ENCODE results near the gene GK2.

Gene GK2

GRCh38 chr4:79381161-79381560, 26.9 kb downstream of the GK2 start:
- no peaks in the 10 kb centered on the region for H3K36me3 ChIP-seq (ENCODE audit: insufficient read depth, low read length)
- H3K4me2 ChIP-seq (ENCODE audit: low read length): no peak overlapping the region
- H3K9ac ChIP-seq (ENCODE audit: low read depth, low read length): no peak overlapping the region
- no peaks in the 10 kb centered on the region for H3K9me3 ChIP-seq (replicated peaks; ENCODE audit: low read length)
- H3K4me3 ChIP-seq (ENCODE audit: low read length): no peak overlapping the region
- H3K27me3 ChIP-seq (ENCODE audit: control insufficient read depth, insufficient read depth, low read length): no peaks in the 10 kb centered on the region
- no peaks in the 10 kb centered on the region for H3K4me1 ChIP-seq (ENCODE audit: control insufficient read depth, insufficient read depth, low read length)

- no peak overlapping the region for H3K9ac ChIP-seq (ENCODE audit: low read depth, low read length)
- no peaks in the 10 kb centered on the region for H3K9me3 ChIP-seq (replicated peaks; ENCODE audit: low read length)
- H3K4me1 ChIP-seq (ENCODE audit: control insufficient read depth, insufficient read depth, low read length): no peaks in the 10 kb centered on the region
- no peak overlapping the region for H3K4me3 ChIP-seq (ENCODE audit: low read length)
- no peaks in the 10 kb centered on the region for H3K27me3 ChIP-seq (ENCODE audit: control insufficient read depth, insufficient read depth, low read length)
- H3K4me2 ChIP-seq (ENCODE audit: low read length): no peak overlapping the region
- no peaks in the 10 kb centered on the region for H3K36me3 ChIP-seq (ENCODE audit: insufficient read depth, low read length)
These were observed 38.0 kb downstream of the GK2 start for GRCh38 chr4:79370026-79370425.

- no peaks in the 10 kb centered on the region for H3K27me3 ChIP-seq (ENCODE audit: control insufficient read depth, insufficient read depth, low read length)
- no peaks in the 10 kb centered on the region for H3K36me3 ChIP-seq (ENCODE audit: insufficient read depth, low read length)
- no peaks in the 10 kb centered on the region for H3K9me3 ChIP-seq (replicated peaks; ENCODE audit: low read length)
- H3K4me3 ChIP-seq (ENCODE audit: low read length): no peak overlapping the region
- H3K4me2 ChIP-seq (ENCODE audit: low read length): no peak overlapping the region
- no peak overlapping the region for H3K9ac ChIP-seq (ENCODE audit: low read depth, low read length)
- H3K4me1 ChIP-seq (ENCODE audit: control insufficient read depth, insufficient read depth, low read length): no peaks in the 10 kb centered on the region
These were observed 40.9 kb downstream of the GK2 start for GRCh38 chr4:79367096-79367495.

DNA sequence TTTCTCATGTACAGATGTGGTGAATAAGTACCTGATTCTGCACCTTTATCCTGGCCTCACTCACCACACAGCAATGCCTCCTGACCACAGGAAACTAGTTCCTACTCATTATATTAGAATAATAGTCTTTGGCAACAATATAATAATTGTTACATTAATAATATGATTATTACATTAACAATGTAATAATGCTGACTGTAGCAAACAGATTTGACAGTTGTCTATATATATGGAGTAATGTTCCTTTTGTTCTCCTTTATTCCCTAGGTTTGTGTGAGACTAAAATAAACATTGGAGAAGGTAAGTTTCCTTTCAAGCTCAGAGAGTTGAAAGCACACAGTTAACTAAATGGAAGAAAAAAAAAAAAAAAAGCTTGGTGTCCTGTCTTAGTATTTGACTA, 41.6 kb downstream of the GK2 start:
- Histone ChIP-seq H3K36me3 (ENCODE audit: insufficient read depth, low read length) (no peaks in the 10 kb centered on the region), H3K9me3 (replicated peaks; ENCODE audit: low read length) (no peaks in the 10 kb centered on the region), H3K9ac (ENCODE audit: low read depth, low read length) (no peak overlapping the region), H3K4me3 (ENCODE audit: low read length) (no peak overlapping the region), H3K4me1 (ENCODE audit: control insufficient read depth, insufficient read depth, low read length) (no peaks in the 10 kb centered on the region), H3K27me3 (ENCODE audit: control insufficient read depth, insufficient read depth, low read length) (no peaks in the 10 kb centered on the region), H3K4me2 (ENCODE audit: low read length) (no peak overlapping the region)

DNA sequence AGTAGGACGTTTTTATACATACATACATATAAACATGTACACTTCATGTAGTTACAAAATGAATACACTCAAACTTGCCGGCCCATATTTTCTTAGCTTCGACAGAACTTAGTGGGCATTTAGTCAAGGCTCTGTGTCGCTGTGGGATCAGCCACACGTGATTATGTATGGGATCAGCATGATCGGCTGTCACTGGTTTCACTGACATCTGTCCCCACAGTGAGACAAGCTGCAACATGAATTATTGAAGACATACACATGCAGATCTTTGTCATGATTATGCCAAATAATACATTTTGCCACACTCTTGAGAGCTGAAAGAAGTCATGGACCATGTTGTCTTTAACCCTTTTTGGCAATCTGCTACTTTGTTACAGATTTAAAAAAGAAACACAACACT, 44.0 kb downstream of the GK2 start:
- no peaks in the 10 kb centered on the region for H3K27me3 ChIP-seq (ENCODE audit: control insufficient read depth, insufficient read depth, low read length)
- H3K9me3 ChIP-seq (replicated peaks; ENCODE audit: low read length): no peaks in the 10 kb centered on the region
- no peak overlapping the region for H3K9ac ChIP-seq (ENCODE audit: low read depth, low read length)
- H3K36me3 ChIP-seq (ENCODE audit: insufficient read depth, low read length): no peaks in the 10 kb centered on the region
- no peak overlapping the region for H3K4me3 ChIP-seq (ENCODE audit: low read length)
- no peaks in the 10 kb centered on the region for H3K4me1 ChIP-seq (ENCODE audit: control insufficient read depth, insufficient read depth, low read length)
- no peak overlapping the region for H3K4me2 ChIP-seq (ENCODE audit: low read length)

- Histone ChIP-seq H3K27me3 (ENCODE audit: control insufficient read depth, insufficient read depth, low read length) (no peaks in the 10 kb centered on the region), H3K4me1 (ENCODE audit: control insufficient read depth, insufficient read depth, low read length) (no peaks in the 10 kb centered on the region), H3K4me2 (ENCODE audit: low read length) (no peak overlapping the region), H3K9ac (ENCODE audit: low read depth, low read length) (no peak overlapping the region), H3K36me3 (ENCODE audit: insufficient read depth, low read length) (no peaks in the 10 kb centered on the region), H3K9me3 (replicated peaks; ENCODE audit: low read length) (no peaks in the 10 kb centered on the region), H3K4me3 (ENCODE audit: low read length) (no peak overlapping the region)
These were observed 45.4 kb downstream of the GK2 start for GRCh38 chr4:79362626-79363025.

- Histone ChIP-seq H3K9me3 (replicated peaks; ENCODE audit: low read length) (no peaks in the 10 kb centered on the region), H3K4me3 (ENCODE audit: low read length) (no peak overlapping the region), H3K36me3 (ENCODE audit: insufficient read depth, low read length) (no peaks in the 10 kb centered on the region), H3K9ac (ENCODE audit: low read depth, low read length) (no peak overlapping the region), H3K4me1 (ENCODE audit: control insufficient read depth, insufficient read depth, low read length) (no peaks in the 10 kb centered on the region), H3K4me2 (ENCODE audit: low read length) (no peak overlapping the region), H3K27me3 (ENCODE audit: control insufficient read depth, insufficient read depth, low read length) (no peaks in the 10 kb centered on the region)
These were observed 48.0 kb downstream of the GK2 start for GRCh38 chr4:79360006-79360405.

DNA sequence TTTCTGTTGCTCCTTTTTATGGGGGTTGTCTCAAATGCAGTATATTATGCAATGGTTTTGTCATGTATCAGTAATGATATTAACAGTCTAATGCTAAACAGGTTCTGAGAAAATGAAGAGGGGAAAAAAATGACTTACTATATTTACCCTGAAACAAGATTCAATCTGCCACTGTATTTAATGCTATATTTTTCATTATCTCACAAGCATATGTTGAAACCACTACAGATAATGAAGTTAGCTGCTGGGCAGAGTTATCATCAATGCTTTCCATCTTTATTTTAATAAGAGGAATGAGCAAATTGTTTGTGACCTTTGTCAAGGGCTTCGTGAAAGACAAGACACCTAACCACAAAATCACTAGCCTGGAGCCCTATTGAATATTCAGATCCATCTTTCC, 49.6 kb downstream of the GK2 start:
- Histone ChIP-seq H3K27me3 (ENCODE audit: control insufficient read depth, insufficient read depth, low read length) (no peaks in the 10 kb centered on the region), H3K4me2 (ENCODE audit: low read length) (no peak overlapping the region), H3K9me3 (replicated peaks; ENCODE audit: low read length) (no peaks in the 10 kb centered on the region), H3K36me3 (ENCODE audit: insufficient read depth, low read length) (no peaks in the 10 kb centered on the region), H3K4me1 (ENCODE audit: control insufficient read depth, insufficient read depth, low read length) (no peaks in the 10 kb centered on the region), H3K4me3 (ENCODE audit: low read length) (no peak overlapping the region), H3K9ac (ENCODE audit: low read depth, low read length) (no peak overlapping the region)

DNA sequence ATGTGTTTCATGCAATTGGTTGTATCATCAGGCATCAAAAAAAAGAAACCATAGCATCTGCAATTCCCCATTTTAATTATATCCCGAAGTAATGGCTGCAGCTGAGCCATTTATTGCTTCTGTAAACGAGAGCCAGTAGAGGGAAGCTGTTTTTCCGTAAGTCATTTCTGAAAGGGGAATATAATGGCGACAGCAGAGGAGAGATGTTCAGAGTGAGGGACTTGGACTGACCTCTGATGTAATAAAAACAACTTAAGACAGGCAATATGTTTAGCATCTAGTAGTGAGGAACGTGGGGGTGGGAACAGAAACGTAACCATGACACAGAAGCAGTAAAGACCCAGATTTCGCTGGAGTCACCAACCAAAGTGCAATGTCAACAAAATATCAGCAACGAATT, 50.7 kb downstream of the GK2 start:
- Histone ChIP-seq H3K9ac (ENCODE audit: low read depth, low read length) (no peak overlapping the region), H3K4me3 (ENCODE audit: low read length) (no peak overlapping the region), H3K4me1 (ENCODE audit: control insufficient read depth, insufficient read depth, low read length) (no peaks in the 10 kb centered on the region), H3K27me3 (ENCODE audit: control insufficient read depth, insufficient read depth, low read length) (no peaks in the 10 kb centered on the region), H3K4me2 (ENCODE audit: low read length) (no peak overlapping the region), H3K9me3 (replicated peaks; ENCODE audit: low read length) (no peaks in the 10 kb centered on the region), H3K36me3 (ENCODE audit: insufficient read depth, low read length) (no peaks in the 10 kb centered on the region)
